ENCODE data around the gene PLEK. TPM values are rescaled to one million over a fixed set of nuclear protein-coding genes. Genes with fewer than 3 reads are reported as not detected.
A peak's percentile ranks its signal among the peaks of the same experiment; 100 is the strongest.

PLEK gene
- total and polyA plus RNA-seq, 10 of the 15 experiments (the other 5 are each of a cell fraction or from before 2014, with no cell fraction given) = 229 to 804 (median 362) TPM

DNA sequence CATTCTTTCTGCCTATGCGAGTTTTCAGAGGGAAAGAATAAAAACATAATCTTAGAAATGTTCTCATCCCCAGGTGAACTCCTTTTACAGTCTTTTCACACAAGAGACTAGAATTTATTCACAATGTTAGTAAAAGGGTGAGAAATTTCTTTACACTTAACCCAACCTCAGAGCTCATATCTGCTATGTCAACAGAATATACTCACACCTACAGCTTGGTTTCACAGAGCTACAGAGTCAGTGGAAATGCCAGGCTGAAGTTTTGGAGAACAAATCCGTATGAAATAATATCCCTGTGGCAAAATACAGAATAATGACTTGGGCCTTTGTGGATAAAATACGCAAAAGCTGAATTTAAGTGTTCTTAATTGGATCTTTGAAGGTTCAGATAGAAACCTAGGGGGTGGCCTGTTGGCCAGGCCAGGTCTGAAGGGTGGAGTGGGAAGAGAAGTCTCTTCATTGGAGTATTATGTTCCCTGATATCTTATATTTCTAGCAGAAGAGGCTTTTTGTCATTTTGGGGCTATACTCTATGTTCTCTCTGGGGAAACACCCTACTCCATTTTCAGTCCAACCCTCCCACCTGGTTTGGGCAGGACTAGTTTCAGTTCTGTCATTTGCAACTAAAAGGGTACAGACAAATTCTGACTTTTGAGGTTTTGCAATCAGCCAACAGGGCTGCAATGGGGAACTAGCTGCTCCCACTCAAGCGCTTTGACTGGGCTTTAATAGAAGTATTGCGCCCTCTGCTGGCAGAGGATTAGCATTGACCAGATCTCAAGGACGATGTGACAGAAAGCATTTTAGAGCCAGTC, 76.3 kb downstream of the PLEK start (continued):
- TF ChIP-seq, protein P1, sequence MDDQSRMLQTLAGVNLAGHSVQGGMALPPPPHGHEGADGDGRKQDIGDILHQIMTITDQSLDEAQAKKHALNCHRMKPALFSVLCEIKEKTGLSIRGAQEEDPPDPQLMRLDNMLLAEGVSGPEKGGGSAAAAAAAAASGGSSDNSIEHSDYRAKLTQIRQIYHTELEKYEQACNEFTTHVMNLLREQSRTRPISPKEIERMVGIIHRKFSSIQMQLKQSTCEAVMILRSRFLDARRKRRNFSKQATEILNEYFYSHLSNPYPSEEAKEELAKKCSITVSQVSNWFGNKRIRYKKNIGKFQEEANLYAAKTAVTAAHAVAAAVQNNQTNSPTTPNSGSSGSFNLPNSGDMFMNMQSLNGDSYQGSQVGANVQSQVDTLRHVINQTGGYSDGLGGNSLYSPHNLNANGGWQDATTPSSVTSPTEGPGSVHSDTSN (IDR thresholded peaks at IDR 0.05; ENCODE audit: insufficient replicate concordance, low read depth, low read length) = no peak
- TF ChIP-seq YBX1 (IDR thresholded peaks at IDR 0.05) (no peak), PML (IDR thresholded peaks at IDR 0.05; ENCODE audit: low read length) (peak; percentile 63; the same call in 1 of the 2 replicates), SMAD5 (IDR thresholded peaks at IDR 0.05; ENCODE audit: low read depth) (0 out of 2 replicates have a peak, but pooled peaks have one; percentile 23), CHD1 (IDR thresholded peaks at IDR 0.05; ENCODE audit: low read depth, low read length) (0 out of 2 replicates have a peak, but pooled peaks have one; percentile 37), CBFB (IDR thresholded peaks at IDR 0.05; ENCODE audit: low read depth) (peak; percentile 88), MXI1 (IDR thresholded peaks at IDR 0.05; ENCODE audit: low read depth, low read length) (peak; percentile 63; the same call in 1 of the 2 replicates), NR2F1 (conservative IDR thresholded peaks at IDR 0.05) (peak; percentile 70; the same call in 1 of the 2 replicates), TAF1 (IDR thresholded peaks at IDR 0.05; ENCODE audit: borderline replicate concordance, low read depth, low read length) (no peak), PAX5 (IDR thresholded peaks at IDR 0.05; ENCODE audit: borderline replicate concordance, low read depth, low read length) (peak; percentile 72; the same call in 1 of the 2 replicates), IKZF2 (IDR thresholded peaks at IDR 0.05) (peak; percentile 86 to 87), BACH1 (IDR thresholded peaks at IDR 0.05; ENCODE audit: borderline replicate concordance) (peak; percentile 55; the same call in 1 of the 2 replicates), KLF5 (IDR thresholded peaks at IDR 0.05; ENCODE audit: partially characterized antibody) (peak; percentile 42), RELA (IDR thresholded peaks at IDR 0.05; ENCODE audit: borderline replicate concordance, partially characterized antibody) (peak; percentile 89), CREM (IDR thresholded peaks at IDR 0.05; ENCODE audit: low read depth) (peak; percentile 84), WRNIP1 (IDR thresholded peaks at IDR 0.05; ENCODE audit: borderline replicate concordance, low read depth, low read length) (no peak), EZH2 (IDR thresholded peaks at IDR 0.05; ENCODE audit: borderline replicate concordance, control insufficient read depth, low read depth, low read length) (no peak), RUNX3 (IDR thresholded peaks at IDR 0.05; ENCODE audit: low read length) (peak; percentile 98), ATF7 (IDR thresholded peaks at IDR 0.05; ENCODE audit: low read depth) (peak; percentile 83), TBL1XR1 (IDR thresholded peaks at IDR 0.05; ENCODE audit: low read depth, low read length) (peak; percentile 96)
- TF ChIP-seq, protein P2, sequence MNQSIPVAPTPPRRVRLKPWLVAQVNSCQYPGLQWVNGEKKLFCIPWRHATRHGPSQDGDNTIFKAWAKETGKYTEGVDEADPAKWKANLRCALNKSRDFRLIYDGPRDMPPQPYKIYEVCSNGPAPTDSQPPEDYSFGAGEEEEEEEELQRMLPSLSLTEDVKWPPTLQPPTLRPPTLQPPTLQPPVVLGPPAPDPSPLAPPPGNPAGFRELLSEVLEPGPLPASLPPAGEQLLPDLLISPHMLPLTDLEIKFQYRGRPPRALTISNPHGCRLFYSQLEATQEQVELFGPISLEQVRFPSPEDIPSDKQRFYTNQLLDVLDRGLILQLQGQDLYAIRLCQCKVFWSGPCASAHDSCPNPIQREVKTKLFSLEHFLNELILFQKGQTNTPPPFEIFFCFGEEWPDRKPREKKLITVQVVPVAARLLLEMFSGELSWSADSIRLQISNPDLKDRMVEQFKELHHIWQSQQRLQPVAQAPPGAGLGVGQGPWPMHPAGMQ (IDR thresholded peaks at IDR 0.05; ENCODE audit: borderline replicate concordance) = no peak
- TF ChIP-seq, protein P3, sequence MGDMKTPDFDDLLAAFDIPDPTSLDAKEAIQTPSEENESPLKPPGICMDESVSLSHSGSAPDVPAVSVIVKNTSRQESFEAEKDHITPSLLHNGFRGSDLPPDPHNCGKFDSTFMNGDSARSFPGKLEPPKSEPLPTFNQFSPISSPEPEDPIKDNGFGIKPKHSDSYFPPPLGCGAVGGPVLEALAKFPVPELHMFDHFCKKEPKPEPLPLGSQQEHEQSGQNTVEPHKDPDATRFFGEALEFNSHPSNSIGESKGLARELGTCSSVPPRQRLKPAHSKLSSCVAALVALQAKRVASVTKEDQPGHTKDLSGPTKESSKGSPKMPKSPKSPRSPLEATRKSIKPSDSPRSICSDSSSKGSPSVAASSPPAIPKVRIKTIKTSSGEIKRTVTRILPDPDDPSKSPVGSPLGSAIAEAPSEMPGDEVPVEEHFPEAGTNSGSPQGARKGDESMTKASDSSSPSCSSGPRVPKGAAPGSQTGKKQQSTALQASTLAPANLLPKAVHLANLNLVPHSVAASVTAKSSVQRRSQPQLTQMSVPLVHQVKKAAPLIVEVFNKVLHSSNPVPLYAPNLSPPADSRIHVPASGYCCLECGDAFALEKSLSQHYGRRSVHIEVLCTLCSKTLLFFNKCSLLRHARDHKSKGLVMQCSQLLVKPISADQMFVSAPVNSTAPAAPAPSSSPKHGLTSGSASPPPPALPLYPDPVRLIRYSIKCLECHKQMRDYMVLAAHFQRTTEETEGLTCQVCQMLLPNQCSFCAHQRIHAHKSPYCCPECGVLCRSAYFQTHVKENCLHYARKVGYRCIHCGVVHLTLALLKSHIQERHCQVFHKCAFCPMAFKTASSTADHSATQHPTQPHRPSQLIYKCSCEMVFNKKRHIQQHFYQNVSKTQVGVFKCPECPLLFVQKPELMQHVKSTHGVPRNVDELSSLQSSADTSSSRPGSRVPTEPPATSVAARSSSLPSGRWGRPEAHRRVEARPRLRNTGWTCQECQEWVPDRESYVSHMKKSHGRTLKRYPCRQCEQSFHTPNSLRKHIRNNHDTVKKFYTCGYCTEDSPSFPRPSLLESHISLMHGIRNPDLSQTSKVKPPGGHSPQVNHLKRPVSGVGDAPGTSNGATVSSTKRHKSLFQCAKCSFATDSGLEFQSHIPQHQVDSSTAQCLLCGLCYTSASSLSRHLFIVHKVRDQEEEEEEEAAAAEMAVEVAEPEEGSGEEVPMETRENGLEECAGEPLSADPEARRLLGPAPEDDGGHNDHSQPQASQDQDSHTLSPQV (IDR thresholded peaks at IDR 0.05) = peak; percentile 73; the same call in 1 of the 2 replicates

Measured in GM12878 (cell line).